IPS-18a (cell line): ENCODE results near the gene AFAP1L2.

ENCODE experiments used
- H3K27ac ChIP-seq: one replicate; pipeline ENCODE4 v1.5.1; 2013; ENCODE audit warnings: low read length
- H3K27me3 ChIP-seq: one replicate; pipeline ENCODE4 v1.6.1; 2013; ENCODE audit warnings: mild to moderate bottlenecking, low read length; ENCODE audit not compliant: control insufficient read depth, insufficient read depth
- H3K36me3 ChIP-seq: one replicate; pipeline ENCODE4 v1.6.1; 2013; ENCODE audit warnings: low read depth, low read length; ENCODE audit not compliant: control insufficient read depth
- H3K4me1 ChIP-seq: one replicate; pipeline ENCODE4 v1.6.1; 2013; ENCODE audit warnings: low read depth, low read length; ENCODE audit not compliant: control insufficient read depth
- H3K4me3 ChIP-seq: one replicate; pipeline ENCODE4 v1.5.1; 2013; ENCODE audit warnings: low read length
- H3K9ac ChIP-seq: one replicate; pipeline ENCODE4 v1.6.1; 2013; ENCODE audit warnings: mild to moderate bottlenecking, low read length, moderate library complexity
- H3K9me3 ChIP-seq: one replicate; pipeline ENCODE4 v1.6.1; 2013; ENCODE audit warnings: low read depth, low read length; ENCODE audit not compliant: control insufficient read depth

AFAP1L2 gene

GRCh38 chr10:114260366-114260765, 143.9 kb downstream of the AFAP1L2 start:
- H3K27me3 ChIP-seq: no peaks in the 10 kb centered on the region
- no peaks in the 10 kb centered on the region for H3K9me3 ChIP-seq
- H3K27ac ChIP-seq: no peak overlapping the region
- H3K9ac ChIP-seq: no peak overlapping the region
- H3K4me3 ChIP-seq: no peak overlapping the region
- no peaks in the 10 kb centered on the region for H3K36me3 ChIP-seq
- H3K4me1 ChIP-seq: peaks cover 5% of the 10 kb centered on the region

GRCh38 chr10:114259824-114260223, 144.5 kb downstream of the AFAP1L2 start:
- H3K27ac ChIP-seq: no peak overlapping the region
- no peaks in the 10 kb centered on the region for H3K36me3 ChIP-seq
- H3K27me3 ChIP-seq: no peaks in the 10 kb centered on the region
- H3K4me3 ChIP-seq: no peak overlapping the region
- peaks cover 5% of the 10 kb centered on the region for H3K4me1 ChIP-seq
- no peaks in the 10 kb centered on the region for H3K9me3 ChIP-seq
- no peak overlapping the region for H3K9ac ChIP-seq

- H3K27me3 ChIP-seq: no peaks in the 10 kb centered on the region
- H3K4me3 ChIP-seq: no peak overlapping the region
- H3K36me3 ChIP-seq: no peaks in the 10 kb centered on the region
- no peak overlapping the region for H3K9ac ChIP-seq
- no peak overlapping the region for H3K27ac ChIP-seq
- H3K9me3 ChIP-seq: no peaks in the 10 kb centered on the region
- H3K4me1 ChIP-seq: peaks cover 5% of the 10 kb centered on the region
Observed at GRCh38 chr10:114258274-114258840, 145.9 kb downstream of the AFAP1L2 start.

DNA sequence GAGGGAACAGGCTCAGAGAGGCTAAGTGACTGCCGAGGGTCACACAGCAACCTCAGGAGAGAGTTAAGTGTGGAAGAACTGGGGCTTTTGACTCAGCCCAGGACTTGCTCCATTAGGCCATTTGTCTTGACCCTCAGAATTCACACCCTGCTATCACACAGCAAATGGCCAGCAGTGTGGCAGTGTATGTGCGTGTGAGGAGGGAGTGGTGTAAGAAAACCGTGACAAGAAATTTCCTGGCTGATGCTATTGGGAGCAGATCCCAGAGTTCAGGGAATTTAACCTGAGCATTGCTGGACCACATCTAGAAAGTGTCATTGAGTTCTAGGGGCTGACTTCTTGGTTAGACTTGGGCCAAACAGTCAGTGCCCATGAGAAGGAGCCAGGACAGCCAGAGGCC, 146.8 kb downstream of the AFAP1L2 start:
- Histone ChIP-seq H3K9me3 (no peaks in the 10 kb centered on the region), H3K4me1 (peaks cover 3% of the 10 kb centered on the region), H3K36me3 (no peaks in the 10 kb centered on the region), H3K27ac (no peak overlapping the region), H3K4me3 (no peak overlapping the region), H3K9ac (no peak overlapping the region), H3K27me3 (no peaks in the 10 kb centered on the region)

DNA sequence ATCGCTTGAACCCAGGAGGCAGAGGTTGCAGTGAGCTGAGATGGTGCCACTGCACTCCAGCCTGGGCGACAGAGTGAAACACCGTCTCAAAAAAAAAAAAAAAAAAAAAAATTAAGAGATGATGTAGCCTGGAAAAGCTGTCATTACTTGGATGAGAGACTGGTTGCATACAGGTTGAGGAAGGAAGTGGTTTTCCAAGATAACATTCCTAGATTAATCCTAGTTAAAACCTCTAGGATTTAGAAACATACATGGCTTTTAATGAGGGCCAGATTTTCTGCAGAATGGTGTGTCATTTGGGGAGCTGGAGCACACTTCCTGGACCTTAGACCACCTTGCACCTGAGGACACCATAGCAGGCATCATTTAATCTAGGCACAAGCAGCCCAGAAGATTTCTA, 147.5 kb downstream of the AFAP1L2 start:
- Histone ChIP-seq H3K4me1 (no peaks in the 10 kb centered on the region), H3K9me3 (no peaks in the 10 kb centered on the region), H3K36me3 (no peaks in the 10 kb centered on the region), H3K4me3 (no peak overlapping the region), H3K9ac (no peak overlapping the region), H3K27ac (no peak overlapping the region), H3K27me3 (no peaks in the 10 kb centered on the region)

- no peaks in the 10 kb centered on the region for H3K27me3 ChIP-seq
- no peaks in the 10 kb centered on the region for H3K9me3 ChIP-seq
- no peak overlapping the region for H3K27ac ChIP-seq
- no peaks in the 10 kb centered on the region for H3K36me3 ChIP-seq
- H3K9ac ChIP-seq: no peak overlapping the region
- H3K4me3 ChIP-seq: no peak overlapping the region
- no peaks in the 10 kb centered on the region for H3K4me1 ChIP-seq
Observed at GRCh38 chr10:114256008-114256765, 148.1 kb downstream of the AFAP1L2 start.

GRCh38 chr10:114255227-114255626, 149.1 kb downstream of the AFAP1L2 start:
- no peaks in the 10 kb centered on the region for H3K36me3 ChIP-seq
- no peaks in the 10 kb centered on the region for H3K9me3 ChIP-seq
- no peak overlapping the region for H3K4me3 ChIP-seq
- H3K27ac ChIP-seq: no peak overlapping the region
- no peaks in the 10 kb centered on the region for H3K27me3 ChIP-seq
- no peaks in the 10 kb centered on the region for H3K4me1 ChIP-seq
- no peak overlapping the region for H3K9ac ChIP-seq

GRCh38 chr10:114252883-114253282, 151.4 kb downstream of the AFAP1L2 start:
- Histone ChIP-seq H3K9me3 (no peaks in the 10 kb centered on the region), H3K36me3 (no peaks in the 10 kb centered on the region), H3K4me3 (no peak overlapping the region), H3K27ac (no peak overlapping the region), H3K27me3 (no peaks in the 10 kb centered on the region), H3K4me1 (no peaks in the 10 kb centered on the region), H3K9ac (no peak overlapping the region)

DNA sequence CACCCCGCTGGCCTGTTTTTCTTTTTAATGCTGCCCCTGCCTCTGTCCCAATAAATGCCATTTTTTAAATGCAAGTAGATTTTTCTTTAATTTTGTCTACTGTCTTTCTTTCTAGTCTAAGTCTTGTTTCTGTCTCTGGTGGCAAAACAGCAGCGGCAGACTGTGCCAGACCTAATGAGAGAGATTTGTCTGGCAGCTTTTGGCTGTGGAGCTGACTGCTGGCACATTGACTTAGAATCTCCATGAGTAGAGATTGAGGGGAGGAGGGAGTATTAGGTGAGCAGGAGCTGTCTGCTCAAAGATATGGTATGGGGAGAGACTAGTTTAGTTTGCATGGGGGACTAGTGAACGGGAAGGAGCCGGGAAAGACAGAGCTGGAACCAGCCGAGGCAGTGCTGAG, 152.2 kb downstream of the AFAP1L2 start:
- H3K4me3 ChIP-seq: no peak overlapping the region
- H3K9ac ChIP-seq: no peak overlapping the region
- no peaks in the 10 kb centered on the region for H3K9me3 ChIP-seq
- H3K27me3 ChIP-seq: no peaks in the 10 kb centered on the region
- H3K27ac ChIP-seq: no peak overlapping the region
- no peaks in the 10 kb centered on the region for H3K4me1 ChIP-seq
- no peaks in the 10 kb centered on the region for H3K36me3 ChIP-seq

DNA sequence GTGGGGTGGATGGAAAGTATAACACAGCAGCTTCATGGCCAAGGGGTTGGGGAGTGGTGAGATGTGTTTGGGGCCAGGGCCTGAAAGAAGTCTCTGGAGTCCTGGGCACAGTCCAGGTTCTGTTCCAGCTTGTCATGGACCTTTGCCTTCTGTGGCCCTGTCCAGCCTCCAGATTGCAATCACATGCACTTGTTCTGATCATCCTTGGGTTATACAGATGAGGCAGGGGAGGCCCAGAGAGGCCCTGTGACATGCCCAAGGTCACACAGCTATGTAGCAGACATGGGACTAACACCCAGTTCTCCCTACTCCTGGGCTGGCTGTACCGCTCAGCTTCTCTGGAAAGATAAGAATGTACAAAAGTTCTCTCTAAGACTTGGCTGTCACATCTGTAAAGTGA, 153.6 kb downstream of the AFAP1L2 start:
- Histone ChIP-seq H3K4me3 (no peak overlapping the region), H3K4me1 (no peaks in the 10 kb centered on the region), H3K27me3 (no peaks in the 10 kb centered on the region), H3K36me3 (no peaks in the 10 kb centered on the region), H3K9ac (no peak overlapping the region), H3K27ac (no peak overlapping the region), H3K9me3 (no peaks in the 10 kb centered on the region)

GRCh38 chr10:114250236-114250635, 154.1 kb downstream of the AFAP1L2 start:
- Histone ChIP-seq H3K9me3 (no peaks in the 10 kb centered on the region), H3K27ac (no peak overlapping the region)

DNA sequence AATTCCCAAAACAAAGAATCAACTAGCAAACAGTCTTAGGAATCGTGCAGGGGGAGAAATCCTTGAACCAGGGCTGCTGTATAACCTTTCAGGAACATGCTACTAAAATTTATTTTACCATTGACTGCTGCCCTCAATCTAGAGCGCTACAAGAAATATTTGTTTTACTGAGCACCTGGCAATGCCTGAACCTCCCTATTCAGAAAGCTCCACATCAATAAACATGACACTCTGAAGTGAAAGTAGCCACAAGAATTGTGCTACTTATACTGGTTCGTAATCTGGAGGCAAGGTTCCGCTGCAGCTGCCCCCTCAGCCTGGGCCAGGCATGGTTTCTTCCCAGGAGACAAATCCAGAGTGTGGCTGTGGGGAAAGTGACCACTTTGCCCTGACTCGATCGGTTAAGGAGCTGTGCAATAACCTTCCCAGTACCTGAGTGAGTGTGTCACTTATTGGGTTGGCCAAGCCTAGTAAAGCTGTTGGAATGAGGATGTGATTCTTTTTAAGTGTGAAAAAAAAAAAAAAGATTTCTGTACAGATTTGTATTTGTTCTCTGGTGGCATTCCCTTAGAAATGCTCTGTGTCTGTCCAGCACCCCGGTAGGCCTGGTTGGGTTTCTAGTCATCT, 157.5 kb downstream of the AFAP1L2 start:
- Histone ChIP-seq H3K27me3 (peaks cover 3% of the 10 kb centered on the region), H3K27ac (no peak overlapping the region), H3K4me3 (no peak overlapping the region), H3K4me1 (no peaks in the 10 kb centered on the region), H3K9me3 (no peaks in the 10 kb centered on the region), H3K9ac (no peak overlapping the region), H3K36me3 (no peaks in the 10 kb centered on the region)

More at GRCh38 chr10:114250236-114250635, 154.1 kb downstream of the AFAP1L2 start:
- Histone ChIP-seq H3K4me1 (no peaks in the 10 kb centered on the region), H3K36me3 (no peaks in the 10 kb centered on the region), H3K4me3 (no peak overlapping the region), H3K9ac (no peak overlapping the region), H3K27me3 (no peaks in the 10 kb centered on the region)
